GM12874 (cell line): ENCODE results near the gene CDRT4.

Experiments
- TF ChIP-seq, protein P1 (sequence below): IDR thresholded peaks from 2 replicates; pipeline ENCODE4 v1.5.1; 2011; ENCODE audit warnings: low read depth, mild to moderate bottlenecking, control low read depth, low read length, moderate library complexity; ENCODE audit not compliant: insufficient read depth

CDRT4 gene

GRCh38 chr17:15467592-15467991 lies at the start of gene CDRT4:
Gene CDRT4, minus strand, starts transcription at chr17:15467621. Its CDS starts 27,383 bp downstream, at chr17:15440238.
- TF ChIP-seq, protein P1, sequence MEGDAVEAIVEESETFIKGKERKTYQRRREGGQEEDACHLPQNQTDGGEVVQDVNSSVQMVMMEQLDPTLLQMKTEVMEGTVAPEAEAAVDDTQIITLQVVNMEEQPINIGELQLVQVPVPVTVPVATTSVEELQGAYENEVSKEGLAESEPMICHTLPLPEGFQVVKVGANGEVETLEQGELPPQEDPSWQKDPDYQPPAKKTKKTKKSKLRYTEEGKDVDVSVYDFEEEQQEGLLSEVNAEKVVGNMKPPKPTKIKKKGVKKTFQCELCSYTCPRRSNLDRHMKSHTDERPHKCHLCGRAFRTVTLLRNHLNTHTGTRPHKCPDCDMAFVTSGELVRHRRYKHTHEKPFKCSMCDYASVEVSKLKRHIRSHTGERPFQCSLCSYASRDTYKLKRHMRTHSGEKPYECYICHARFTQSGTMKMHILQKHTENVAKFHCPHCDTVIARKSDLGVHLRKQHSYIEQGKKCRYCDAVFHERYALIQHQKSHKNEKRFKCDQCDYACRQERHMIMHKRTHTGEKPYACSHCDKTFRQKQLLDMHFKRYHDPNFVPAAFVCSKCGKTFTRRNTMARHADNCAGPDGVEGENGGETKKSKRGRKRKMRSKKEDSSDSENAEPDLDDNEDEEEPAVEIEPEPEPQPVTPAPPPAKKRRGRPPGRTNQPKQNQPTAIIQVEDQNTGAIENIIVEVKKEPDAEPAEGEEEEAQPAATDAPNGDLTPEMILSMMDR: no peak

- TF ChIP-seq, protein P1: no peak
Measured at GRCh38 chr17:15516150-15516549, 48.7 kb upstream of the CDRT4 start.

DNA sequence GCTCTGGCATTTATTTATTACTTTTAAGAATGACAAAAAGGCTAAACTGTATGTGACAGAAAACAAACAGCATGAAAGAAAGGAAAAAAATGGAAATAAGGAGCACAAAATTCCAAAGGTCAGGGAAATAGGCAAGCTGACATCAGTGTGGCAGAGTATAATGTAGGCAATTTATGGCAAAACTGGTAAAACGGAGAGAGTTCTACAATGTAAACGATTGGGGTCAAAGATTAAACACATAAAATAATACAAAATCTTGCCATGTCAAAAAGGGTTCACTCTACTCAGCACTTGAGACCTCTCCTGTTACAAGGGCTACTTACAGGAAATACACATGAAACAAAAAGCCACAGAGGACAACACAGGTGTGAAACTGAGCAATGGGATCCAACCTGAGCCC lies 47.0 kb upstream of the CDRT4 start:
- TF ChIP-seq, protein P1: no peak

DNA sequence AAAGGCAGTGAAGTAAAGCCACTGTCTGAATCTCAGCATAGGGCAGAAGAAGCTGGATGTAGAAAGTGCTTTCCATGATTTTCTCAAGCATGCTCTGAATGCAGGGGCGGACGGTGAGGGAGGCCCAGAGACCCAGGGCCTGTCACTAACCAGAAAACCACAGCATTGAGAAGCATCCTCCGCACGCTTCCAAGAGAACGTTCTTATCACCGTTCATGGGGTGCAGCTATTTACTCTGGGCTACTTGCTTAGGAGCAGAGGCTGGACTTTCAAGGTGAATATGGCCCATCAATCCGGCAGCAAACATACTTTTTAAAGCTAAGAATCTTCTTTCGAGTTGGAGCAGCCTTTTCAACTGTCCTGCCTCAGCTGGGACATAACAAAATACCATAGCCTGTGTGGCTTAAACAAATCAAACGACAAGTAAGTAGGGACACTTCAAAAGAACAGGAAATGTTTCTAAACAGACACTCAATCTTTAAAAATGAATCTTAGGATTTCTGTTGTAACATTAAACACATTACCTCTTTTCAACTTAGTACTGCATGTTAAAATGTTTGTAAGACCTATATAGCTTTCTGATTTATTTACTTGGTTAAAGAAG lies 46.5 kb upstream of the CDRT4 start:
- TF ChIP-seq, protein P1: no peak

DNA sequence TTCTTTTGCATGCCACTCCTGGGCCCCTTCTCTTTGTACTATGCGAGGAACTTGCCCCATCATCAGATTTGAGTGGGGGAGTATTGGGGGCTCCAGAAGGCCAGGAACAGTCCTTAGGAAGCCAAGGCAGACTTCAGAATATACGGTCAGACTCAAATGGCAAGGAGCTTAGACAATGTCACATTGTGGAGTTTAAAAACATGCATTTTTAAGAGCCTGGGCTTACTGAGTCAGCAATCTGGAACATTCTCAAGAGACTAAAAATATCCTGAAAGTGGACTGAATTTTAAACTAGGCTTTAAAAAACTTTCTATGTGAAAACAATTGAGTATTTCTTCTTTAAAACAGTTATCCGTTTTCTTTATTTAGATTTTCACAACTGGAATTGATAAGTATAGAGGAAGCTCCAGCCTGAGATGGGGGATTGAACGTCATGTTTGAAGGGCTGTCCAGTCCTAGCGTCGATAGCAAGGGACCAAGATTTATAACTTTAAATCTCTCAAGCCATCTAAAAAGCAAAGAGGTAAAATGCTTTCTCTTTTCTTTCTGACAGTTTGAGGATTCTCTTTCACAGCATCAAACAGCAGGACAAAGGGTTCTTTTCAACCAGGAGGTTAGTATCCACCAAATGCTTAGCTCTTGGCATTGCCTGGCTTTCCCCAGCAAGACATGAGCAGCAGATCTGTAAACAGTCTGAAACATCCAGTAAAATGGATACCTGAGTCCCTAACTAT lies 45.8 kb upstream of the CDRT4 start:
- TF ChIP-seq, protein P1: no peak

DNA sequence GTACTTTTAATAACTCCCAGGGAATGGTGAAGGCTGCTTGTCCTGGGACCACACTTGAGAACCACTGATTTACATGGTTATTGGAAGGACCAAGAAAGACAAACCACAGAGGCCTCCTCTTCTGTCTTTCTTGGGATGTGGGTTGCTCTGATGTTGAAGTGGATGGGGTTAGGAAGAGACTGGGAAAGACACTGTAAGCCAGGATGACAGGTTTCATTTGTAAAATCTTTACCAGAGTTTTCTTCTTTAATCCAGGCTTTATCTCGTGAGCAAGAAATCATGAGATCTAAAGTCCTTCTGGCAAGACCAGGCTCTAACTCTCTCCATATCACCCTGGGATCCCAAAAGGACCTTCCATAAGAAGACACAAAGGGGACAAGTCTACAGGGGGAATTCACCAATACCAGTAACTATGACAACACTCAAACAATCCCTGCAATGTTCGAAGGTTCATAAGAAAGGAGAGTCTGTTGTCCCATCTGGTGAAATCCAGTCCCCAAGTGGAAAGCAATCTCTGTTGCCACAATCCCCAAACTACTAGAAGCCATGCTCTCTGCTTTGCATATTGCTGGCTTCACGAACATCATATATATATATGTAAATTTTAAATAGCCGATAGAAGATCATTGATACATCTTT lies 44.8 kb upstream of the CDRT4 start:
- TF ChIP-seq, protein P1: no peak

DNA sequence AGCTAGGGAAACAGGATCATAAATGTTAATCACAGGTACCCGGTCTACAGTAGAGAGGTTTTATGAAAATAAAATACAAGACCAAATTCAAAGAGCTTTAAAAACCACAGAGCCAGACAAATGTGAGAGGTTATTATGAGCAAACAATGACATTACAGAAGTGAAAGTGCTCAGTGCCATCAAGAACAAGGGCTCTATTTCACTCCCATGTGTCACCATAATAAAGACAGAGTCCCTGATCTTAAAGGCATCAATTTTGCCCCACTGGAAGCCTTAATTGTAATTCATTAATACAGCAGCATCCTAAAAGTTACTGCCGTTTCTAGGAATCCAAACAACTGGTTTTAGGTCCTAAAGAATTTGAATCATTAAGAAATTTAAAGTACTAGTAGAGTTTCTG lies 43.7 kb upstream of the CDRT4 start:
- TF ChIP-seq, protein P1: no peak
